Right kidney (tissue), 1 donor: ENCODE data around the gene MOV10.

ENCODE experiments used
- DNase-seq: peaks from one replicate; pipeline ENCODE4 v3.0.0-alpha.2; 2016

MOV10 gene

GRCh38 chr1:112674986-112675727 lies 698 bp downstream of the MOV10 start:
- peak; percentile 97 for DNase-seq

- DNase-seq = no peak
Observed at GRCh38 chr1:112675728-112676381, 1.4 kb downstream of the MOV10 start.

GRCh38 chr1:112676543-112676942 lies 2.1 kb downstream of the MOV10 start:
- DNase-seq = no peak

GRCh38 chr1:112677501-112677900 lies 3.0 kb downstream of the MOV10 start:
- DNase-seq = no peak

- no peak for DNase-seq
Observed at GRCh38 chr1:112678605-112679004, 4.1 kb downstream of the MOV10 start.

- DNase-seq = no peak
Observed at GRCh38 chr1:112685913-112686312, 11.5 kb downstream of the MOV10 start.

GRCh38 chr1:112686417-112686816 lies 12.0 kb downstream of the MOV10 start:
- DNase-seq = no peak

- DNase-seq = no peak
Observed at GRCh38 chr1:112686835-112687234, 12.4 kb downstream of the MOV10 start.

- DNase-seq = no peak
Observed at GRCh38 chr1:112687361-112687760, 12.9 kb downstream of the MOV10 start.

- DNase-seq = no peak
Observed at GRCh38 chr1:112687785-112688496, 13.5 kb downstream of the MOV10 start.

GRCh38 chr1:112688781-112689193 lies 14.3 kb downstream of the MOV10 start:
- no peak for DNase-seq

GRCh38 chr1:112689196-112689841 lies 14.9 kb downstream of the MOV10 start:
- DNase-seq = no peak

GRCh38 chr1:112689842-112690237 lies 15.4 kb downstream of the MOV10 start:
- no peak for DNase-seq

- DNase-seq = no peak
Observed at GRCh38 chr1:112692681-112693080, 18.2 kb downstream of the MOV10 start.

- no peak for DNase-seq
Observed at GRCh38 chr1:112693821-112694220, 19.4 kb downstream of the MOV10 start.

GRCh38 chr1:112694363-112694929 lies 20.0 kb downstream of the MOV10 start:
- no peak for DNase-seq

- no peak for DNase-seq
Observed at GRCh38 chr1:112695276-112695675, 20.8 kb downstream of the MOV10 start.

GRCh38 chr1:112696578-112697314 lies 22.3 kb downstream of the MOV10 start:
- no peak for DNase-seq

- no peak for DNase-seq
Observed at GRCh38 chr1:112697781-112698201, 23.3 kb downstream of the MOV10 start.

GRCh38 chr1:112698366-112699310 lies 24.2 kb downstream of the MOV10 start:
- DNase-seq = no peak
